ENCODE measurements around the gene UNC13D. TPM values are rescaled to one million over a fixed set of nuclear protein-coding genes. Genes with fewer than 3 reads are reported as not detected.
"Not testable (repeated sequence)": the region's sequence is repeated elsewhere in the genome, so short reads cannot be mapped to it uniquely, and the experiment has no call there.

Gene UNC13D
- total RNA-seq, 1 experiment from 2014 or later: not detected

GRCh38 chr17:75821552-75821951 lies 22.7 kb downstream of the UNC13D start:
- DNase-seq (ENCODE audit: low read depth): no peak

GRCh38 chr17:75820094-75821080 lies 23.8 kb downstream of the UNC13D start:
- DNase-seq (ENCODE audit: low read depth): no peak

GRCh38 chr17:75819678-75820077 lies 24.5 kb downstream of the UNC13D start:
- DNase-seq (ENCODE audit: low read depth): no peak

- DNase-seq (ENCODE audit: low read depth): no peak
These were observed 25.1 kb downstream of the UNC13D start for GRCh38 chr17:75819116-75819515.

GRCh38 chr17:75818326-75818885 lies 25.8 kb downstream of the UNC13D start:
- no peak for DNase-seq (ENCODE audit: low read depth)

- no peak for DNase-seq (ENCODE audit: low read depth)
These were observed 26.6 kb downstream of the UNC13D start for GRCh38 chr17:75817571-75817970.

- DNase-seq (ENCODE audit: low read depth): no peak
These were observed 27.5 kb downstream of the UNC13D start for GRCh38 chr17:75816693-75817092.

GRCh38 chr17:75815399-75815798 lies 28.8 kb downstream of the UNC13D start:
- no peak for DNase-seq (ENCODE audit: low read depth)

- DNase-seq (ENCODE audit: low read depth): peak; percentile 82
These were observed 29.3 kb downstream of the UNC13D start for GRCh38 chr17:75814900-75815373.

- no peak for DNase-seq (ENCODE audit: low read depth)
These were observed 30.2 kb downstream of the UNC13D start for GRCh38 chr17:75814021-75814395.

GRCh38 chr17:75813081-75814020 lies 30.9 kb downstream of the UNC13D start:
- DNase-seq (ENCODE audit: low read depth): no peak

- no peak for DNase-seq (ENCODE audit: low read depth)
These were observed 31.8 kb downstream of the UNC13D start for GRCh38 chr17:75812096-75813013.

- DNase-seq (ENCODE audit: low read depth): no peak
These were observed 33.0 kb downstream of the UNC13D start for GRCh38 chr17:75811174-75811573.

- not testable (repeated sequence) for DNase-seq (ENCODE audit: low read depth)
These were observed 33.4 kb downstream of the UNC13D start for GRCh38 chr17:75810756-75811155.

- DNase-seq (ENCODE audit: low read depth): no peak
These were observed 34.0 kb downstream of the UNC13D start for GRCh38 chr17:75810216-75810615.

- DNase-seq (ENCODE audit: low read depth): peak; percentile 51
These were observed 34.5 kb downstream of the UNC13D start for GRCh38 chr17:75809631-75810111.

- DNase-seq (ENCODE audit: low read depth): peak; percentile 89
These were observed 35.1 kb downstream of the UNC13D start for GRCh38 chr17:75808905-75809621.

- no peak for DNase-seq (ENCODE audit: low read depth)
These were observed 35.7 kb downstream of the UNC13D start for GRCh38 chr17:75808549-75808904.

GRCh38 chr17:75807861-75808260 lies 36.3 kb downstream of the UNC13D start:
- no peak for DNase-seq (ENCODE audit: low read depth)

Measured in RPMI7951 (cell line).